ENCODE data around the gene HOXC10. TPM values are rescaled to one million over a fixed set of nuclear protein-coding genes. Genes with fewer than 3 reads are reported as not detected.

Gene HOXC10
- total RNA-seq, 3 donors from 2014 or later (not counting 1 experiment from before 2014, with no cell fraction given): not detected

DNA sequence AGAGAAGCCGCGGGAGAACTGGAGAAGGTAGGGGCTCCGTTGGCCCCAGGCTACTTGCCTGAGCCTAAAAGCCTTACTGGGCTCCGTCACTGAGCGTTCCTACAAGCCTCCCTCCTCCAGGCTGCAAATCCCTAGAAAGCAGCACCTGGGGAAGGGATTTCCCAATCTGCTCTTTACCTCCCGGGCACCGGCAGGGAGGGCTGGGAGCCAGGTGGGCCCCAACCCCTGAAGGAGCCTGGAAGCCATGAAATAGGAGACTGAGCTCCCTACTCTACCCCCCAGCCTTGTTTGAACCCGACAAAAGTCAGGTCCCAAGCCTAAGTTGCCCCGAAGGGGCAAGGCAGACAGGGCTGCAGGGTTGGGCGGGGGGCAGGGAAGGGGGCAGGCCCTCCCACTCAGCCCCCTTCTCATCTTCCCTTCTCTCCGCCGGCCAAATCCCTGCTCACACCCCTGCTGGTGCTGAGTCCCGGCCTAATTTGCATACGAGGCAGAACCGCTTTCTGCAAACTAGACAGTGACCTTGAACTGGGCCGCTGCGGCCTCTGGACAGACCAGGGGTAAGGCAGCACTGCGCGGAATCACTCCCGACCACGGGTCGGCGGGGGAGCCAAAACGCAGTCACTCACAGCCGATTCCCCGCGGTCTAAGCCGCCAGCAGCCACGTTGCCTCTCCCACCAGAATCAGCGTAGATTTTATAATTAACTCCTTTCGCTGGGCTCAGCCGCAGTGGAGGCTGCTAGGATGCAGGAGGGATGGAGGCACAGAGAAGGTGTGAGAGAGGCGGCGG is 34.0 kb upstream of the HOXC10 start:
- peaks cover 4 to 5% of the 10 kb centered on the region in 2 donors for H3K4me1 Mint-ChIP-seq
- H3K27me3 Mint-ChIP-seq (ENCODE audit: low read depth in 2 of 2): peaks cover 67 to 78% of the 10 kb centered on the region in 2 donors
- H3K9me3 ChIP-seq (ENCODE audit: control insufficient read depth, insufficient read depth, low read length): peaks cover 5% of the 10 kb centered on the region
- intact Hi-C loops (cut with micrococcal nuclease): no loop called here
- ATAC-seq: no peak
- H3K27ac ChIP-seq (ENCODE audit: low read length): no peak overlapping the region
- H3K36me3 ChIP-seq (ENCODE audit: control insufficient read depth, insufficient read depth, low read length): no peaks in the 10 kb centered on the region
- H3K4me3 ChIP-seq (ENCODE audit: low read length): no peak overlapping the region
- DNase-seq: no peak
- H3K27me3 ChIP-seq (ENCODE audit: control insufficient read depth, insufficient read depth, low read length): peaks cover 83% of the 10 kb centered on the region
- no peaks in the 10 kb centered on the region for H3K36me3 Mint-ChIP-seq
- peak overlapping the region; percentile 17 for H3K4me3 Mint-ChIP-seq
- H3K9me3 Mint-ChIP-seq: no peaks in the 10 kb centered on the region
- H3K27ac Mint-ChIP-seq: peak overlapping the region in 1 of 2 donors; percentile 75
- TF ChIP-seq, protein P1, sequence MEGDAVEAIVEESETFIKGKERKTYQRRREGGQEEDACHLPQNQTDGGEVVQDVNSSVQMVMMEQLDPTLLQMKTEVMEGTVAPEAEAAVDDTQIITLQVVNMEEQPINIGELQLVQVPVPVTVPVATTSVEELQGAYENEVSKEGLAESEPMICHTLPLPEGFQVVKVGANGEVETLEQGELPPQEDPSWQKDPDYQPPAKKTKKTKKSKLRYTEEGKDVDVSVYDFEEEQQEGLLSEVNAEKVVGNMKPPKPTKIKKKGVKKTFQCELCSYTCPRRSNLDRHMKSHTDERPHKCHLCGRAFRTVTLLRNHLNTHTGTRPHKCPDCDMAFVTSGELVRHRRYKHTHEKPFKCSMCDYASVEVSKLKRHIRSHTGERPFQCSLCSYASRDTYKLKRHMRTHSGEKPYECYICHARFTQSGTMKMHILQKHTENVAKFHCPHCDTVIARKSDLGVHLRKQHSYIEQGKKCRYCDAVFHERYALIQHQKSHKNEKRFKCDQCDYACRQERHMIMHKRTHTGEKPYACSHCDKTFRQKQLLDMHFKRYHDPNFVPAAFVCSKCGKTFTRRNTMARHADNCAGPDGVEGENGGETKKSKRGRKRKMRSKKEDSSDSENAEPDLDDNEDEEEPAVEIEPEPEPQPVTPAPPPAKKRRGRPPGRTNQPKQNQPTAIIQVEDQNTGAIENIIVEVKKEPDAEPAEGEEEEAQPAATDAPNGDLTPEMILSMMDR (IDR thresholded peaks at IDR 0.05): no peak
- peaks cover 18% of the 10 kb centered on the region for H3K4me1 ChIP-seq (ENCODE audit: control insufficient read depth, insufficient read depth, low read length)
- WGBS (ENCODE audit: insufficient coverage): 8% methylated on average over 34 of the region's 34 CpGs

DNA sequence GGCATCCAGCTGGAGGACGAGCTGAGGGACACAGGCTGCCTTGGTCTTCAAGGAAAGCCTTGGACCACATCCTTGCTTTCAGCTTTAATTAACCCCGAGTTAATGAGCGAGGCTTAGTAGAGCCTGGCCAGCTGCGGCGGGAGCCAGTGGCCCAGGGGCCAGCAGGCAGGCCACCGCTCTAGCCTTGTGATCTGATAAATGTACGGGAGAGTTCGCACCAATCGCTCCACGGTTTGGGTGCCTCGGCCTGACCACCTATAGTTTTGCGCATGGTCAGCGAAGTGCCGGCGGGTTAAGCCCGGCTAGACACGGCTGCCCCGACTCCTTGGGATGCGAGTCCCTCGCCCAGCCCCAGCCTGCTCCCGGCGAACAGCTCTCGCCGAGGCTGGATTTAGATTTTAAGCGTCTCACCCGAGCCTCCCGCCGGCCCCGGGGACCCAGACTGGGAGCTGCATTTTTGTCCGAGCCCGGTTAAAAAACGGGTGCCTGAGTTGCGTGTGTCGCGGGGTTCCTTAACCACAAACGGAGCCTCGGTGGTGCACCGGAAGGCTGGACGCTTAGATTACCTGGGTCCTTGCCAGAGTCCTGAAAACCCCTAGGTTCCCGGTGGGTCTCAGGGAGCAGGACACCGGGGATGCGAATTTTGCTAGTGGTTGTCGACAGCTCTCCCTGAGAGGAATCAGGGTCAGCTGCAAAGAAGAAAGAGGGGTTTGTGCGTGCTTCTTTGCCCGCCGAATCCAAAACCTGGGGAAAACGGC is 33.2 kb upstream of the HOXC10 start:
- intact Hi-C loops (cut with micrococcal nuclease): no loop called here
- Mint-ChIP-seq H3K27ac (peak overlapping the region in 1 of 2 donors; percentile 75), H3K27me3 (ENCODE audit: low read depth in 2 of 2) (peaks cover 67 to 76% of the 10 kb centered on the region in 2 donors), H3K4me3 (no peak overlapping the region), H3K36me3 (no peaks in the 10 kb centered on the region), H3K4me1 (peaks cover 9 to 10% of the 10 kb centered on the region in 2 donors), H3K9me3 (no peaks in the 10 kb centered on the region)
- TF ChIP-seq, protein P1 (IDR thresholded peaks at IDR 0.05): no peak
- peaks cover 83% of the 10 kb centered on the region for H3K27me3 ChIP-seq (ENCODE audit: control insufficient read depth, insufficient read depth, low read length)
- no peak for DNase-seq
- no peak overlapping the region for H3K27ac ChIP-seq (ENCODE audit: low read length)
- ATAC-seq: no peak
- H3K9me3 ChIP-seq (ENCODE audit: control insufficient read depth, insufficient read depth, low read length): peaks cover 5% of the 10 kb centered on the region
- 5% methylated on average over 47 of the region's 47 CpGs for WGBS (ENCODE audit: insufficient coverage)
- H3K4me1 ChIP-seq (ENCODE audit: control insufficient read depth, insufficient read depth, low read length): peaks cover 25% of the 10 kb centered on the region
- no peaks in the 10 kb centered on the region for H3K36me3 ChIP-seq (ENCODE audit: control insufficient read depth, insufficient read depth, low read length)
- no peak overlapping the region for H3K4me3 ChIP-seq (ENCODE audit: low read length)

DNA sequence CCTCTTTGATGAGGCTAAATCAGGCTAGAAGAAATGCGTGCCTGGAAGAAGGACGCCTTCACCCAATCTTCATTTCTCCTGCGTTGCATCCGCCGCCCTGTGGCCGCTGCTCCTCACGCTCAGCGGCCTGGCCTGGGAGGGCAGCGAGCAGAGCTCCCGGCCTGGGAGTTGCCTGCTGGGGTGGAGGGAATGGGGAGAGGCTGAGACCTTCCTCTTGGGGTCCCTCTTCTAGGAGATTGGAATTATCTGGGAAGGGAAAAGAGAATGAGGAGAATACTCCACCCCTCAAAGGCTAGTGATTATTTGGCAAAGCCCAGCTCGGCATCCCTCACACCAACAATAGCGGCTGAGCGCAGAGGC is 32.6 kb upstream of the HOXC10 start:
- H3K27ac Mint-ChIP-seq: peak overlapping the region in 1 of 2 donors; percentile 75
- Histone ChIP-seq H3K27me3 (ENCODE audit: control insufficient read depth, insufficient read depth, low read length) (peaks cover 84% of the 10 kb centered on the region), H3K27ac (ENCODE audit: low read length) (no peak overlapping the region), H3K36me3 (ENCODE audit: control insufficient read depth, insufficient read depth, low read length) (no peaks in the 10 kb centered on the region), H3K4me1 (ENCODE audit: control insufficient read depth, insufficient read depth, low read length) (peaks cover 31% of the 10 kb centered on the region), H3K4me3 (ENCODE audit: low read length) (no peak overlapping the region), H3K9me3 (ENCODE audit: control insufficient read depth, insufficient read depth, low read length) (peaks cover 5% of the 10 kb centered on the region)
- peaks cover 68 to 80% of the 10 kb centered on the region in 2 donors for H3K27me3 Mint-ChIP-seq (ENCODE audit: low read depth in 2 of 2)
- no peaks in the 10 kb centered on the region for H3K36me3 Mint-ChIP-seq
- H3K4me3 Mint-ChIP-seq: no peak overlapping the region
- WGBS (ENCODE audit: insufficient coverage): 4% methylated on average over 13 of the region's 13 CpGs
- peaks cover 12 to 14% of the 10 kb centered on the region in 2 donors for H3K4me1 Mint-ChIP-seq
- ATAC-seq (no peak), DNase-seq (no peak)
- H3K9me3 Mint-ChIP-seq: no peaks in the 10 kb centered on the region
- TF ChIP-seq, protein P1 (IDR thresholded peaks at IDR 0.05): no peak
- intact Hi-C loops (cut with micrococcal nuclease): no loop called here

All from natural killer cell (primary cell).